Mesendoderm (in vitro differentiated cells): Measurements from ENCODE around the gene CATSPERZ. TPM values are rescaled to one million over a fixed set of nuclear protein-coding genes. Genes with fewer than 3 reads are reported as not detected.

Experiments
- DNase-seq: peaks from one replicate; pipeline ENCODE4 v3.0.0; 2013
- H2AK5ac ChIP-seq: 2 replicates; pipeline ENCODE4 v1.6.1; 2013; ENCODE audit warnings: low read length, inconsistent platforms
- H2BK120ac ChIP-seq: 2 replicates; pipeline ENCODE4 v1.6.1; 2013; ENCODE audit warnings: low read depth, mild to moderate bottlenecking, low read length, moderate library complexity, mixed read lengths
- H2BK15ac ChIP-seq: replicated peaks from 2 replicates; pipeline ENCODE4 v1.6.1; 2013; ENCODE audit warnings: low read depth, mild to moderate bottlenecking, moderate library complexity
- H2BK5ac ChIP-seq: 2 replicates; pipeline ENCODE4 v1.6.1; 2013; ENCODE audit warnings: low read length, inconsistent platforms
- H3K18ac ChIP-seq: 2 replicates; pipeline ENCODE4 v1.6.1; 2013; ENCODE audit warnings: mild to moderate bottlenecking, low read length, mixed read lengths
- H3K23ac ChIP-seq: one replicate; pipeline ENCODE4 v1.6.1; 2013; ENCODE audit warnings: low read length
- H3K27ac ChIP-seq: 2 replicates; pipeline ENCODE4 v1.5.1; 2013; ENCODE audit warnings: low read depth, mild to moderate bottlenecking, inconsistent platforms, low read length, moderate library complexity
- H3K27me3 ChIP-seq: 2 replicates; pipeline ENCODE4 v1.6.1; 2013; ENCODE audit warnings: low read length, control low read depth, mild to moderate bottlenecking, inconsistent platforms; ENCODE audit not compliant: insufficient read depth, poor library complexity
- H3K36me3 ChIP-seq: 2 replicates; pipeline ENCODE4 v1.6.1; 2013; ENCODE audit warnings: low read length, inconsistent platforms; ENCODE audit not compliant: control insufficient read depth, insufficient read depth
- H3K4ac ChIP-seq: one replicate; pipeline ENCODE4 v1.6.1; 2013; ENCODE audit warnings: low read depth, mild to moderate bottlenecking, low read length, moderate library complexity
- H3K4me1 ChIP-seq: 2 replicates; pipeline ENCODE4 v1.6.1; 2013; ENCODE audit warnings: low read depth, low read length, inconsistent platforms; ENCODE audit not compliant: control insufficient read depth
- H3K4me2 ChIP-seq: 2 replicates; pipeline ENCODE4 v1.6.1; 2013; ENCODE audit warnings: low read length
- H3K4me3 ChIP-seq: 2 replicates; pipeline ENCODE4 v1.5.1; 2013; ENCODE audit warnings: mild to moderate bottlenecking, low read length
- H3K56ac ChIP-seq: one replicate; pipeline ENCODE4 v1.6.1; 2013; ENCODE audit warnings: low read length
- H3K79me1 ChIP-seq: 2 replicates; pipeline ENCODE4 v1.6.1; 2013; ENCODE audit warnings: low read length, inconsistent platforms
- H3K79me2 ChIP-seq: 2 replicates; pipeline ENCODE4 v1.6.1; 2013; ENCODE audit warnings: mild to moderate bottlenecking, low read length; ENCODE audit not compliant: control insufficient read depth, insufficient read depth
- H3K9ac ChIP-seq: 2 replicates; pipeline ENCODE4 v1.6.1; 2013; ENCODE audit warnings: low read length, inconsistent platforms
- H4K5ac ChIP-seq: one replicate; pipeline ENCODE4 v1.6.1; 2013; ENCODE audit warnings: low read length
- H4K8ac ChIP-seq: one replicate; pipeline ENCODE4 v1.6.1; 2013; ENCODE audit warnings: low read depth, mild to moderate bottlenecking, control low read depth, low read length, moderate library complexity
- WGBS: extraction: QIAGEN DNeasy Blood & Tissue Kit; methylation state at CpG from one replicate; pipeline ENCODE4 v1.1.7; 2013; ENCODE audit warnings: low lambda C conversion rate, missing lambda C conversion rate; ENCODE audit not compliant: insufficient coverage; ENCODE audit errors: extremely low coverage; 5-methylcytosine and 5-hydroxymethylcytosine counted together
- polyA plus RNA-seq, 2 experiments: library from polyadenylated mRNA; stranded (reverse); fragments of 200-250 nt; gene quantifications; one replicate each; pipeline ENCODE4 v1.2.3, GENCODE V29; 2013

Gene CATSPERZ
- polyA plus RNA-seq (2013, experiment 1 of 2), result 0.11 TPM
- polyA plus RNA-seq (2013, experiment 2 of 2), result 0.13 TPM

- WGBS, result no CpG with 5 or more reads among the region's 54 CpGs
- H2AK5ac ChIP-seq, result no peak within 1 kb of the TSS
- H3K9ac ChIP-seq, result peak within 1 kb of the TSS; percentile 17
- H2BK15ac ChIP-seq, result no peak within 1 kb of the TSS
- no peak within 1 kb of the TSS for H4K8ac ChIP-seq
- peaks cover 52% of the 10 kb centered on the region for H3K27me3 ChIP-seq
- no peak within 1 kb of the TSS for H3K27ac ChIP-seq
- H3K4me3 ChIP-seq, result no peak within 1 kb of the TSS
- H3K4me1 ChIP-seq, result no peaks in the 10 kb centered on the region
- H3K79me1 ChIP-seq, result no peaks in the 10 kb centered on the region
- H2BK120ac ChIP-seq, result no peak within 1 kb of the TSS
- peak within 1 kb of the TSS; percentile 52 for H3K4me2 ChIP-seq
- H3K56ac ChIP-seq, result peak within 1 kb of the TSS; percentile 74
- H3K4ac ChIP-seq, result no peak within 1 kb of the TSS
- no peak within 1 kb of the TSS for H3K23ac ChIP-seq
- DNase-seq, result no peak
- no peak within 1 kb of the TSS for H2BK5ac ChIP-seq
- H3K18ac ChIP-seq, result no peak within 1 kb of the TSS
- H3K79me2 ChIP-seq, result no peaks in the 10 kb centered on the region
- no peak within 1 kb of the TSS for H4K5ac ChIP-seq
- H3K36me3 ChIP-seq, result no peaks in the 10 kb centered on the region
These were observed at the start of gene CATSPERZ for GRCh38 chr11:64299847-64300648. CATSPERZ (plus strand) TSS chr11:64300358; CDS start chr11:64300411, 53 bp downstream.

- peak overlapping the region; percentile 85 for H3K18ac ChIP-seq
- peaks cover 13% of the 10 kb centered on the region for H3K79me1 ChIP-seq
- no peak overlapping the region for H3K4me3 ChIP-seq
- H2AK5ac ChIP-seq, result no peak overlapping the region
- no peak overlapping the region for H4K5ac ChIP-seq
- no peak overlapping the region for H3K4ac ChIP-seq
- H2BK120ac ChIP-seq, result no peak overlapping the region
- peak overlapping the region; percentile 91 for H3K56ac ChIP-seq
- peak overlapping the region; percentile 81 for H3K9ac ChIP-seq
- peaks cover 4% of the 10 kb centered on the region for H3K36me3 ChIP-seq
- peaks cover 12% of the 10 kb centered on the region for H3K4me1 ChIP-seq
- H3K27ac ChIP-seq, result no peak overlapping the region
- DNase-seq, result no peak
- no peak overlapping the region for H3K23ac ChIP-seq
- no peak overlapping the region for H4K8ac ChIP-seq
- no peak overlapping the region for H2BK5ac ChIP-seq
- peaks cover 20% of the 10 kb centered on the region for H3K79me2 ChIP-seq
- WGBS, result no CpG with 5 or more reads among the region's 13 CpGs
- no peaks in the 10 kb centered on the region for H3K27me3 ChIP-seq
- no peak overlapping the region for H2BK15ac ChIP-seq
- peak overlapping the region; percentile 65 for H3K4me2 ChIP-seq
These were observed 49.6 kb upstream of the CATSPERZ start for GRCh38 chr11:64250415-64251015.

GRCh38 chr11:64251016-64251752 is 49.0 kb upstream of the CATSPERZ start, which contains the start of gene PLCB3:
PLCB3 (plus strand) TSS chr11:64251530; CDS start chr11:64251650, 120 bp downstream.
- H3K79me2 ChIP-seq, result peaks cover 14% of the 10 kb centered on the region
- H2BK5ac ChIP-seq, result no peak within 1 kb of the TSS
- peaks cover 13% of the 10 kb centered on the region for H3K79me1 ChIP-seq
- no peak within 1 kb of the TSS for H2BK15ac ChIP-seq
- peak within 1 kb of the TSS; percentile 75 for H3K4ac ChIP-seq
- peak within 1 kb of the TSS; percentile 59 for H2AK5ac ChIP-seq
- no peak within 1 kb of the TSS for H2BK120ac ChIP-seq
- DNase-seq, result peak; percentile 53
- peak within 1 kb of the TSS; percentile 85 for H3K18ac ChIP-seq
- no CpG with 5 or more reads among the region's 75 CpGs for WGBS
- H3K27ac ChIP-seq, result peak within 1 kb of the TSS; percentile 68
- H4K5ac ChIP-seq, result no peak within 1 kb of the TSS
- H3K4me2 ChIP-seq, result peak within 1 kb of the TSS; percentile 82
- H3K9ac ChIP-seq, result peak within 1 kb of the TSS; percentile 95
- peak within 1 kb of the TSS; percentile 57 for H3K23ac ChIP-seq
- peaks cover 4% of the 10 kb centered on the region for H3K36me3 ChIP-seq
- H3K56ac ChIP-seq, result peak within 1 kb of the TSS; percentile 94
- peaks cover 12% of the 10 kb centered on the region for H3K4me1 ChIP-seq
- H3K4me3 ChIP-seq, result peak within 1 kb of the TSS; percentile 82
- no peak within 1 kb of the TSS for H4K8ac ChIP-seq
- H3K27me3 ChIP-seq, result no peaks in the 10 kb centered on the region

GRCh38 chr11:64251753-64252002 is 48.5 kb upstream of the CATSPERZ start:
- Histone ChIP-seq H3K27me3 (no peaks in the 10 kb centered on the region), H4K8ac (no peak overlapping the region), H3K56ac (peak overlapping the region; percentile 94), H3K4me1 (peaks cover 12% of the 10 kb centered on the region), H2BK5ac (no peak overlapping the region), H3K79me1 (peaks cover 13% of the 10 kb centered on the region), H3K27ac (no peak overlapping the region), H2BK15ac (no peak overlapping the region), H3K4ac (peak overlapping the region; percentile 21), H3K79me2 (peaks cover 12% of the 10 kb centered on the region), H4K5ac (no peak overlapping the region), H3K18ac (peak overlapping the region; percentile 16), H2AK5ac (no peak overlapping the region), H2BK120ac (no peak overlapping the region), H3K4me2 (peak overlapping the region; percentile 82), H3K36me3 (peaks cover 5% of the 10 kb centered on the region), H3K9ac (peak overlapping the region; percentile 95), H3K23ac (peak overlapping the region; percentile 57), H3K4me3 (peak overlapping the region; percentile 82)
- no peak for DNase-seq
- WGBS, result no CpG with 5 or more reads among the region's 18 CpGs

GRCh38 chr11:64252003-64252872 is 47.9 kb upstream of the CATSPERZ start:
- no peak overlapping the region for H3K27ac ChIP-seq
- DNase-seq, result peak; percentile 54
- peak overlapping the region; percentile 82 for H3K4me3 ChIP-seq
- peak overlapping the region; percentile 95 for H3K9ac ChIP-seq
- H4K8ac ChIP-seq, result no peak overlapping the region
- H3K36me3 ChIP-seq, result peaks cover 5% of the 10 kb centered on the region
- no peaks in the 10 kb centered on the region for H3K27me3 ChIP-seq
- H3K56ac ChIP-seq, result peak overlapping the region; percentile 94
- H3K23ac ChIP-seq, result peak overlapping the region; percentile 57
- H2BK15ac ChIP-seq, result no peak overlapping the region
- no peak overlapping the region for H2BK120ac ChIP-seq
- peaks cover 13% of the 10 kb centered on the region for H3K79me1 ChIP-seq
- H3K4me2 ChIP-seq, result peak overlapping the region; percentile 82
- no peak overlapping the region for H2BK5ac ChIP-seq
- WGBS, result no CpG with 5 or more reads among the region's 23 CpGs
- H3K79me2 ChIP-seq, result peaks cover 12% of the 10 kb centered on the region
- peaks cover 12% of the 10 kb centered on the region for H3K4me1 ChIP-seq
- peak overlapping the region; percentile 16 for H3K18ac ChIP-seq
- peak overlapping the region; percentile 21 for H3K4ac ChIP-seq
- peak overlapping the region; percentile 59 for H2AK5ac ChIP-seq
- H4K5ac ChIP-seq, result no peak overlapping the region
